ENCODE measurements around the gene GM2A.

Gene GM2A

GRCh38 chr5:151252762-151253604 lies at the start of gene GM2A:
Gene GM2A (plus strand): TSS chr5:151253185. CDS start chr5:151253217, 32 bp downstream.
- Mint-ChIP-seq H3K9me3 (no peaks in the 10 kb centered on the region), H3K27me3 (no peaks in the 10 kb centered on the region), H3K36me3 (peaks cover 1% of the 10 kb centered on the region), H3K4me1 (peaks cover 63% of the 10 kb centered on the region), H3K4me3 (peak within 1 kb of the TSS; percentile 82), H3K27ac (peak within 1 kb of the TSS; percentile 90)

GRCh38 chr5:151204051-151204450 lies 48.9 kb upstream of the GM2A start:
- Mint-ChIP-seq H3K27ac (peak overlapping the region; percentile 55), H3K4me3 (no peak overlapping the region), H3K27me3 (no peaks in the 10 kb centered on the region), H3K36me3 (peaks cover 6% of the 10 kb centered on the region), H3K4me1 (peaks cover 66% of the 10 kb centered on the region), H3K9me3 (no peaks in the 10 kb centered on the region)

- H3K4me3 Mint-ChIP-seq, result no peak overlapping the region
- peaks cover 71% of the 10 kb centered on the region for H3K4me1 Mint-ChIP-seq
- H3K27me3 Mint-ChIP-seq, result no peaks in the 10 kb centered on the region
- H3K9me3 Mint-ChIP-seq, result no peaks in the 10 kb centered on the region
- H3K27ac Mint-ChIP-seq, result peak overlapping the region; percentile 26
- peaks cover 6% of the 10 kb centered on the region for H3K36me3 Mint-ChIP-seq
Measured at GRCh38 chr5:151205411-151205810, 47.6 kb upstream of the GM2A start.

GRCh38 chr5:151208481-151208914 lies 44.5 kb upstream of the GM2A start:
- H3K27ac Mint-ChIP-seq, result peak overlapping the region; percentile 86

GRCh38 chr5:151212406-151212798 lies 40.6 kb upstream of the GM2A start:
- Mint-ChIP-seq H3K4me3 (peak overlapping the region; percentile 78), H3K27ac (peak overlapping the region; percentile 92), H3K27me3 (no peaks in the 10 kb centered on the region), H3K36me3 (no peaks in the 10 kb centered on the region), H3K4me1 (peaks cover 83% of the 10 kb centered on the region), H3K9me3 (no peaks in the 10 kb centered on the region)

More at GRCh38 chr5:151208481-151208914, 44.5 kb upstream of the GM2A start:
- Mint-ChIP-seq H3K36me3 (peaks cover 2% of the 10 kb centered on the region), H3K27me3 (no peaks in the 10 kb centered on the region), H3K4me3 (peak overlapping the region; percentile 13), H3K4me1 (peaks cover 71% of the 10 kb centered on the region), H3K9me3 (no peaks in the 10 kb centered on the region)

GRCh38 chr5:151213803-151214613 lies 39.0 kb upstream of the GM2A start:
- no peaks in the 10 kb centered on the region for H3K27me3 Mint-ChIP-seq
- peak overlapping the region; percentile 96 for H3K27ac Mint-ChIP-seq
- no peaks in the 10 kb centered on the region for H3K9me3 Mint-ChIP-seq
- peak overlapping the region; percentile 83 for H3K4me3 Mint-ChIP-seq
- peaks cover 1% of the 10 kb centered on the region for H3K36me3 Mint-ChIP-seq
- peaks cover 83% of the 10 kb centered on the region for H3K4me1 Mint-ChIP-seq

GRCh38 chr5:151214614-151215545 lies 38.1 kb upstream of the GM2A start:
- Mint-ChIP-seq H3K4me1 (peaks cover 82% of the 10 kb centered on the region), H3K4me3 (peak overlapping the region; percentile 83), H3K27ac (peak overlapping the region; percentile 96), H3K27me3 (no peaks in the 10 kb centered on the region), H3K36me3 (peaks cover 1% of the 10 kb centered on the region), H3K9me3 (no peaks in the 10 kb centered on the region)

GRCh38 chr5:151215546-151215880 lies 37.5 kb upstream of the GM2A start:
- peaks cover 1% of the 10 kb centered on the region for H3K36me3 Mint-ChIP-seq
- H3K27ac Mint-ChIP-seq, result peak overlapping the region; percentile 96
- peaks cover 86% of the 10 kb centered on the region for H3K4me1 Mint-ChIP-seq
- no peaks in the 10 kb centered on the region for H3K27me3 Mint-ChIP-seq
- peak overlapping the region; percentile 83 for H3K4me3 Mint-ChIP-seq
- H3K9me3 Mint-ChIP-seq, result no peaks in the 10 kb centered on the region

GRCh38 chr5:151216781-151217180 lies 36.2 kb upstream of the GM2A start:
- no peak overlapping the region for H3K4me3 Mint-ChIP-seq
- peak overlapping the region; percentile 71 for H3K27ac Mint-ChIP-seq
- no peaks in the 10 kb centered on the region for H3K27me3 Mint-ChIP-seq
- peaks cover 89% of the 10 kb centered on the region for H3K4me1 Mint-ChIP-seq
- no peaks in the 10 kb centered on the region for H3K9me3 Mint-ChIP-seq
- H3K36me3 Mint-ChIP-seq, result peaks cover 1% of the 10 kb centered on the region

- H3K27me3 Mint-ChIP-seq, result no peaks in the 10 kb centered on the region
- H3K4me3 Mint-ChIP-seq, result no peak overlapping the region
- peaks cover 1% of the 10 kb centered on the region for H3K36me3 Mint-ChIP-seq
- H3K4me1 Mint-ChIP-seq, result peaks cover 88% of the 10 kb centered on the region
- H3K27ac Mint-ChIP-seq, result peak overlapping the region; percentile 90
- H3K9me3 Mint-ChIP-seq, result no peaks in the 10 kb centered on the region
Measured at GRCh38 chr5:151218177-151218576, 34.8 kb upstream of the GM2A start.

- peaks cover 1% of the 10 kb centered on the region for H3K36me3 Mint-ChIP-seq
- no peaks in the 10 kb centered on the region for H3K27me3 Mint-ChIP-seq
- peaks cover 83% of the 10 kb centered on the region for H3K4me1 Mint-ChIP-seq
- H3K9me3 Mint-ChIP-seq, result no peaks in the 10 kb centered on the region
- H3K4me3 Mint-ChIP-seq, result no peak overlapping the region
- peak overlapping the region; percentile 90 for H3K27ac Mint-ChIP-seq
Measured at GRCh38 chr5:151219138-151219537, 33.8 kb upstream of the GM2A start.

GRCh38 chr5:151219789-151220188 lies 33.2 kb upstream of the GM2A start:
- peaks cover 1% of the 10 kb centered on the region for H3K36me3 Mint-ChIP-seq
- no peaks in the 10 kb centered on the region for H3K9me3 Mint-ChIP-seq
- no peaks in the 10 kb centered on the region for H3K27me3 Mint-ChIP-seq
- H3K4me1 Mint-ChIP-seq, result peaks cover 83% of the 10 kb centered on the region
- no peak overlapping the region for H3K4me3 Mint-ChIP-seq
- H3K27ac Mint-ChIP-seq, result peak overlapping the region; percentile 76

GRCh38 chr5:151221574-151221973 lies 31.4 kb upstream of the GM2A start:
- Mint-ChIP-seq H3K36me3 (peaks cover 1% of the 10 kb centered on the region), H3K27me3 (no peaks in the 10 kb centered on the region), H3K9me3 (no peaks in the 10 kb centered on the region), H3K4me1 (peaks cover 76% of the 10 kb centered on the region), H3K27ac (peak overlapping the region; percentile 94), H3K4me3 (peak overlapping the region; percentile 91)

GRCh38 chr5:151222054-151222789 lies 30.8 kb upstream of the GM2A start:
- H3K27me3 Mint-ChIP-seq, result no peaks in the 10 kb centered on the region
- H3K27ac Mint-ChIP-seq, result peak overlapping the region; percentile 94
- peaks cover 1% of the 10 kb centered on the region for H3K36me3 Mint-ChIP-seq
- peaks cover 71% of the 10 kb centered on the region for H3K4me1 Mint-ChIP-seq
- H3K9me3 Mint-ChIP-seq, result no peaks in the 10 kb centered on the region
- peak overlapping the region; percentile 91 for H3K4me3 Mint-ChIP-seq
